GM19025 (cell line): ENCODE results near the gene TSHZ2.
"Not testable (repeated sequence)": the region's sequence is repeated elsewhere in the genome, so short reads cannot be mapped to it uniquely, and the experiment has no call there.

Experiments used
- ATAC-seq: cut with Tn5 transposase; IDR thresholded peaks from one replicate; pipeline ENCODE4 v1.9.1; 2021; ENCODE audit warnings: mild to moderate bottlenecking, low read depth, moderate library complexity; ENCODE audit not compliant: unreplicated experiment

The TSHZ2 gene

GRCh38 chr20:53413845-53414244 lies 441.7 kb downstream of the TSHZ2 start:
- not testable (repeated sequence) for ATAC-seq

GRCh38 chr20:53419693-53420460 lies 447.7 kb downstream of the TSHZ2 start:
- ATAC-seq = no peak

GRCh38 chr20:53421343-53421742 lies 449.2 kb downstream of the TSHZ2 start:
- no peak for ATAC-seq

- ATAC-seq = no peak
Observed at GRCh38 chr20:53422039-53422438, 449.9 kb downstream of the TSHZ2 start.

- no peak for ATAC-seq
Observed at GRCh38 chr20:53423587-53424146, 451.5 kb downstream of the TSHZ2 start.

- ATAC-seq = no peak
Observed at GRCh38 chr20:53425481-53425880, 453.3 kb downstream of the TSHZ2 start.

GRCh38 chr20:53425941-53426340 lies 453.8 kb downstream of the TSHZ2 start:
- ATAC-seq = no peak

GRCh38 chr20:53426766-53427312 lies 454.7 kb downstream of the TSHZ2 start:
- ATAC-seq = no peak

- ATAC-seq = no peak
Observed at GRCh38 chr20:53427951-53428350, 455.8 kb downstream of the TSHZ2 start.

GRCh38 chr20:53428588-53428987 lies 456.4 kb downstream of the TSHZ2 start:
- no peak for ATAC-seq

GRCh38 chr20:53428996-53429395 lies 456.8 kb downstream of the TSHZ2 start:
- no peak for ATAC-seq

GRCh38 chr20:53434662-53435061 lies 462.5 kb downstream of the TSHZ2 start:
- ATAC-seq = no peak

GRCh38 chr20:53436927-53437326 lies 464.8 kb downstream of the TSHZ2 start:
- ATAC-seq = not testable (repeated sequence)

- no peak for ATAC-seq
Observed at GRCh38 chr20:53438368-53438767, 466.2 kb downstream of the TSHZ2 start.

GRCh38 chr20:53439046-53439445 lies 466.9 kb downstream of the TSHZ2 start:
- no peak for ATAC-seq

- ATAC-seq = no peak
Observed at GRCh38 chr20:53439616-53440015, 467.5 kb downstream of the TSHZ2 start.

- no peak for ATAC-seq
Observed at GRCh38 chr20:53444401-53445149, 472.4 kb downstream of the TSHZ2 start.

- no peak for ATAC-seq
Observed at GRCh38 chr20:53445321-53445731, 473.2 kb downstream of the TSHZ2 start.

GRCh38 chr20:53445932-53446331 lies 473.8 kb downstream of the TSHZ2 start:
- no peak for ATAC-seq

GRCh38 chr20:53447316-53447715 lies 475.2 kb downstream of the TSHZ2 start:
- no peak for ATAC-seq

- ATAC-seq = no peak
Observed at GRCh38 chr20:53448426-53448825, 476.3 kb downstream of the TSHZ2 start.
